ENCODE measurements around the gene SRPRB.

Gene SRPRB

GRCh38 chr3:133815386-133815785 is 9.8 kb downstream of the SRPRB start:
- TF ChIP-seq CTCF (conservative IDR thresholded peaks at IDR 0.05; ENCODE audit: low read depth, low read length) = no peak
- H3K4me3 ChIP-seq (ENCODE audit: low read depth, low read length) = no peak overlapping the region
- no peak for DNase-seq (ENCODE audit: low read depth)

- no peak overlapping the region for H3K4me3 ChIP-seq (ENCODE audit: low read depth, low read length)
- no peak for DNase-seq (ENCODE audit: low read depth)
- no peak for TF ChIP-seq CTCF (conservative IDR thresholded peaks at IDR 0.05; ENCODE audit: low read depth, low read length)
These were observed 14.5 kb downstream of the SRPRB start for GRCh38 chr3:133820129-133820528.

- peak; percentile 5 for DNase-seq (ENCODE audit: low read depth)
- TF ChIP-seq CTCF (conservative IDR thresholded peaks at IDR 0.05; ENCODE audit: low read depth, low read length) = no peak
- no peak overlapping the region for H3K4me3 ChIP-seq (ENCODE audit: low read depth, low read length)
These were observed 15.5 kb downstream of the SRPRB start for GRCh38 chr3:133820889-133821675.

GRCh38 chr3:133821767-133822638 is 16.4 kb downstream of the SRPRB start:
- no peak overlapping the region for H3K4me3 ChIP-seq (ENCODE audit: low read depth, low read length)
- no peak for TF ChIP-seq CTCF (conservative IDR thresholded peaks at IDR 0.05; ENCODE audit: low read depth, low read length)
- peak; percentile 70 for DNase-seq (ENCODE audit: low read depth)

- H3K4me3 ChIP-seq (ENCODE audit: low read depth, low read length) = no peak overlapping the region
- TF ChIP-seq CTCF (conservative IDR thresholded peaks at IDR 0.05; ENCODE audit: low read depth, low read length) = no peak
- DNase-seq (ENCODE audit: low read depth) = no peak
These were observed 19.4 kb downstream of the SRPRB start for GRCh38 chr3:133824961-133825485.

GRCh38 chr3:133825969-133826727 is 20.5 kb downstream of the SRPRB start:
- DNase-seq (ENCODE audit: low read depth) = no peak
- TF ChIP-seq CTCF (conservative IDR thresholded peaks at IDR 0.05; ENCODE audit: low read depth, low read length) = no peak
- no peak overlapping the region for H3K4me3 ChIP-seq (ENCODE audit: low read depth, low read length)

All from choroid plexus epithelial cell (primary cell).